K562 (cell line): ENCODE data around the gene CDC25B. TPM values are rescaled to one million over a fixed set of nuclear protein-coding genes. Genes with fewer than 3 reads are reported as not detected.

Experiments used
- CHCHD3 ChIP-seq: fragments of 250-450 bp; sonication (Bioruptor Pico); IDR thresholded peaks from 2 replicates; pipeline ENCODE4 v2.1.2; 2022; ENCODE audit warnings: mild to moderate bottlenecking
- FOS ChIP-seq: IDR thresholded peaks from 3 replicates; pipeline ENCODE4 v1.6.1; 2011; ENCODE audit not compliant: insufficient read length; ENCODE audit errors: extremely low read depth
- FOXK2 ChIP-seq, 2 experiments: fragments of 450-650 bp; IDR thresholded peaks in 1 of 2; conservative IDR thresholded peaks in 1 of 2; 2 replicates each; pipeline ENCODE4 v1.6.1; 2016; ENCODE audit warnings: low read depth in 2 of 2, mild to moderate bottlenecking in 1 of 2
- HCFC1 ChIP-seq: IDR thresholded peaks from 2 replicates; pipeline ENCODE4 v1.6.1; 2012; ENCODE audit warnings: low read depth, low read length, improper control_type of control experiment
- IRF9 ChIP-seq: fragments of 450-650 bp; IDR thresholded peaks from 2 replicates; pipeline ENCODE4 v1.6.1; 2016; ENCODE audit warnings: missing biosample characterization, missing genetic modification characterization
- LCOR ChIP-seq: sonication (generic); formaldehyde crosslinking; IDR thresholded peaks from 2 replicates; pipeline ENCODE4 v1.8.0; 2022; ENCODE audit warnings: mild to moderate bottlenecking, missing genetic modification reagents
- NEUROD1 ChIP-seq: fragments of 150-350 bp; IDR thresholded peaks from 2 replicates; pipeline ENCODE4 v1.6.1; 2014; ENCODE audit warnings: borderline replicate concordance, low read length, low read depth; ENCODE audit not compliant: partially characterized antibody
- PCBP1 ChIP-seq: fragments of 200-400 bp; formaldehyde crosslinking; IDR thresholded peaks from 2 replicates; pipeline ENCODE4 v1.6.1; 2018; ENCODE audit warnings: mild to moderate bottlenecking, low read depth, low read length; ENCODE audit not compliant: poor library complexity, severe bottlenecking
- PCBP2 ChIP-seq: fragments of 200-400 bp; formaldehyde crosslinking; IDR thresholded peaks from 2 replicates; pipeline ENCODE4 v1.6.1; 2018; ENCODE audit warnings: low read length, low read depth, mild to moderate bottlenecking, moderate library complexity; ENCODE audit not compliant: poor library complexity, severe bottlenecking
- TARDBP ChIP-seq: fragments of 450-650 bp; IDR thresholded peaks from 2 replicates; pipeline ENCODE4 v1.6.1; 2016
- TCF7 ChIP-seq: sonication (generic); IDR thresholded peaks from 2 replicates; pipeline ENCODE4 v1.6.1; 2016; ENCODE audit warnings: antibody characterized with exemption, borderline replicate concordance
- ZNF830 ChIP-seq: fragments of 250-450 bp; sonication (Bioruptor Pico); IDR thresholded peaks from 2 replicates; pipeline ENCODE4 v1.5.0; 2021; ENCODE audit warnings: mild to moderate bottlenecking
- polyA plus RNA-seq, 8 experiments: library from polyadenylated mRNA; depleted of rRNA in 4 of 8; stranded (reverse) in 5 of 8; unstranded in 3 of 8; fragments of >200 nt; fragmentation: Nextera tagmentation in 2 of 8; fragmentation: Illumina TruSeq in 1 of 8; extraction: Ambion mirVana in 2 of 8; extraction: Trizol in 1 of 8; gene quantifications; 2 replicates each; pipeline versions ENCODE4 v1.2.1 to v1.2.3, GENCODE V29; 2011 to 2014; ENCODE audit warnings: inconsistent platforms in 1 of 8, missing spikeins in 1 of 8
- total RNA-seq, 7 experiments: library from RNA; depleted of rRNA in 6 of 7; stranded (reverse); fragments of >200 nt in 6 of 7; fragmentation: Illumina TruSeq in 2 of 7; extraction: Trizol in 2 of 7; gene quantifications; 2 replicates each; pipeline versions ENCODE4 v1.2.1 to v1.2.3, GENCODE V29; 2011 to 2021; ENCODE audit warnings: low replicate concordance in 1 of 7

CDC25B gene
- total and polyA plus RNA-seq, 9 of the 15 experiments (the other 6 are each of a cell fraction or from before 2014, with no cell fraction given) = 2.3 to 35.7 (median 9.5) TPM

GRCh38 chr20:3784216-3784853 lies 11.8 kb upstream of the CDC25B start (continued):
- TF ChIP-seq TCF7 = no peak
- no peak for TF ChIP-seq HCFC1
- no peak for TF ChIP-seq FOXK2 (conservative IDR thresholded peaks at IDR 0.05 in 1 of 2, IDR thresholded peaks at IDR 0.05 in 1 of 2; ENCODE audit: low read depth in 2 of 2)
- no peak for TF ChIP-seq LCOR (CRISPR knock-in tag)
- no peak for TF ChIP-seq TARDBP
- TF ChIP-seq PCBP1 = no peak
- no peak for TF ChIP-seq PCBP2
- no peak for TF ChIP-seq IRF9
- TF ChIP-seq FOS = no peak
- TF ChIP-seq NEUROD1 = no peak
- TF ChIP-seq CHCHD3 (CRISPR knock-in tag) = no peak
- TF ChIP-seq ZNF830 (CRISPR knock-in tag) = no peak
